SU-DHL-6 (cell line): Measurements from ENCODE around the gene NOP14.

Source experiments
- EZH2phosphoT487 ChIP-seq: fragments of 200-600 bp; sonication (generic), shearing (Covaris generic); conservative IDR thresholded peaks from 2 replicates; pipeline ENCODE4 v1.6.1; 2018; ENCODE audit warnings: mild to moderate bottlenecking, antibody characterized with exemption, low read length, moderate library complexity, mixed read lengths
- TF ChIP-seq, protein P1 (sequence below): fragments of 200-600 bp; sonication (generic); IDR thresholded peaks from one replicate; pipeline ENCODE4 v1.5.1; 2017; ENCODE audit warnings: antibody characterized with exemption, mild to moderate bottlenecking, low read length, moderate library complexity; ENCODE audit not compliant: insufficient read depth, poor library complexity, severe bottlenecking

DNA sequence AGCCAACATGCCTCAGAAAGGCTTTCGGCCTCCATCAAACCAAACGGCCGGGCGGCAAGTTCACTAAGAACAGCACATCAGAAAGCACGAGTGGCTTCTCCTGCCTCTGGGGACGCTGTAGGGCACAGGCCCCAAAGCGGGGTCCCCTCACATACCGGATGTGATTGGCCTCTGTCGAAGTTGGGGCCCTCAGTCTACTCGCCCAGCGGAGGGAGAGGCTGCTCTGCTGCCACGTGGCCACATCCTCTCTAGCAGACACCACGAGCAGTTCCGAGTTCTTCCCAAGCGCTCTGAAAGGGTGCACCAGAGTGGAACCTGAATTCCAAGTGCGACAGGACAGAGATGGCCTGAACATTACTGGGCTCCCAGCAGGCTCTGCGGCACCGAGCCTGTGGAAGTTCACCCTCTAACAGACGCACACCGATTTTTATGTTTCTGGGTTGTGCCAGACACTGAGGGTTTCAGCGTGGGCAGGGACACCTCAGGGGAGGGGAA lies 21.1 kb downstream of the NOP14 start:
- TF ChIP-seq, protein P1, sequence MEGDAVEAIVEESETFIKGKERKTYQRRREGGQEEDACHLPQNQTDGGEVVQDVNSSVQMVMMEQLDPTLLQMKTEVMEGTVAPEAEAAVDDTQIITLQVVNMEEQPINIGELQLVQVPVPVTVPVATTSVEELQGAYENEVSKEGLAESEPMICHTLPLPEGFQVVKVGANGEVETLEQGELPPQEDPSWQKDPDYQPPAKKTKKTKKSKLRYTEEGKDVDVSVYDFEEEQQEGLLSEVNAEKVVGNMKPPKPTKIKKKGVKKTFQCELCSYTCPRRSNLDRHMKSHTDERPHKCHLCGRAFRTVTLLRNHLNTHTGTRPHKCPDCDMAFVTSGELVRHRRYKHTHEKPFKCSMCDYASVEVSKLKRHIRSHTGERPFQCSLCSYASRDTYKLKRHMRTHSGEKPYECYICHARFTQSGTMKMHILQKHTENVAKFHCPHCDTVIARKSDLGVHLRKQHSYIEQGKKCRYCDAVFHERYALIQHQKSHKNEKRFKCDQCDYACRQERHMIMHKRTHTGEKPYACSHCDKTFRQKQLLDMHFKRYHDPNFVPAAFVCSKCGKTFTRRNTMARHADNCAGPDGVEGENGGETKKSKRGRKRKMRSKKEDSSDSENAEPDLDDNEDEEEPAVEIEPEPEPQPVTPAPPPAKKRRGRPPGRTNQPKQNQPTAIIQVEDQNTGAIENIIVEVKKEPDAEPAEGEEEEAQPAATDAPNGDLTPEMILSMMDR, result no peak
- TF ChIP-seq EZH2phosphoT487, result no peak
